Stomach (tissue), 4 donors: ENCODE data around the gene RRP12.

ENCODE experiments used
- EP300 ChIP-seq: sonication (generic); formaldehyde crosslinking; IDR thresholded peaks from one replicate; pipeline ENCODE4 v1.6.1; 2017; ENCODE audit warnings: antibody characterized with exemption
- POLR2A ChIP-seq, 4 donors: fragments of 450-650 bp; IDR thresholded peaks; one replicate each; pipeline ENCODE4 v1.6.1; 2016; ENCODE audit warnings: antibody characterized with exemption in 4 of 4, control low read depth in 2 of 4, mild to moderate bottlenecking in 1 of 4, moderate library complexity in 1 of 4
- POLR2AphosphoS5 ChIP-seq, 3 donors: sonication (generic); formaldehyde crosslinking; IDR thresholded peaks; one replicate each; pipeline ENCODE4 v1.6.1; 2016; ENCODE audit warnings: antibody characterized with exemption in 3 of 3
- TF ChIP-seq, protein P1 (sequence below), 7 experiments: fragments of 450-650 bp in 4 of 7; fragments of 200-600 bp in 3 of 7; sonication (generic) in 3 of 7; IDR thresholded peaks; one replicate each; pipeline ENCODE4 v1.5.1; 2016 to 2019; ENCODE audit warnings: antibody characterized with exemption in 7 of 7, control low read depth in 2 of 7, mild to moderate bottlenecking in 1 of 7

DNA sequence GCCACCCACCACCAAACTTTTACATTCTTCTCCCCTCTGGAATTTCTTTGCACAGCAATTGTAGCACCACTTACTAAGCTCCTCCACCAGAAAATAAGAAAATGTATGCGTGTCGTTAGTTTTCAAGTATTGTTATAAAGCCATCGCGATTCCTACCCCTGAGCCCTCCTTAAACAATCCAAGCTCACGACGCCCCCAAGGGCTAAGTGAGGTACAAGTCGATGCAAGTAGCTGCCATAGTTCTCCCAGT is 67.9 kb downstream of the RRP12 start:
- TF ChIP-seq, protein P1, sequence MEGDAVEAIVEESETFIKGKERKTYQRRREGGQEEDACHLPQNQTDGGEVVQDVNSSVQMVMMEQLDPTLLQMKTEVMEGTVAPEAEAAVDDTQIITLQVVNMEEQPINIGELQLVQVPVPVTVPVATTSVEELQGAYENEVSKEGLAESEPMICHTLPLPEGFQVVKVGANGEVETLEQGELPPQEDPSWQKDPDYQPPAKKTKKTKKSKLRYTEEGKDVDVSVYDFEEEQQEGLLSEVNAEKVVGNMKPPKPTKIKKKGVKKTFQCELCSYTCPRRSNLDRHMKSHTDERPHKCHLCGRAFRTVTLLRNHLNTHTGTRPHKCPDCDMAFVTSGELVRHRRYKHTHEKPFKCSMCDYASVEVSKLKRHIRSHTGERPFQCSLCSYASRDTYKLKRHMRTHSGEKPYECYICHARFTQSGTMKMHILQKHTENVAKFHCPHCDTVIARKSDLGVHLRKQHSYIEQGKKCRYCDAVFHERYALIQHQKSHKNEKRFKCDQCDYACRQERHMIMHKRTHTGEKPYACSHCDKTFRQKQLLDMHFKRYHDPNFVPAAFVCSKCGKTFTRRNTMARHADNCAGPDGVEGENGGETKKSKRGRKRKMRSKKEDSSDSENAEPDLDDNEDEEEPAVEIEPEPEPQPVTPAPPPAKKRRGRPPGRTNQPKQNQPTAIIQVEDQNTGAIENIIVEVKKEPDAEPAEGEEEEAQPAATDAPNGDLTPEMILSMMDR (IDR thresholded peaks at IDR 0.05), result no peak
- TF ChIP-seq POLR2AphosphoS5 (IDR thresholded peaks at IDR 0.05) (no peak), POLR2A (IDR thresholded peaks at IDR 0.05) (no peak), EP300 (no peak)
